HEK293 (cell line): Measurements from ENCODE around the gene RNF123.

Source experiments
- CTCF ChIA-PET: fragments of 350-600 bp; formaldehyde crosslinking; extraction: SDS; loops from one replicate; lab custom pipeline; 2021; ENCODE audit warnings: antibody characterized with exemption; lab: Yijun Ruan, JAX
- POLR2A ChIA-PET: fragments of 300-600 bp; formaldehyde crosslinking; extraction: SDS; loops from one replicate; lab custom pipeline; 2020; ENCODE audit warnings: antibody characterized with exemption, inconsistent platforms; lab: Yijun Ruan, JAX
- H3K27ac ChIP-seq: fragments of 200-500 bp; sonication (Bioruptor generic); 2 replicates; pipeline ENCODE4 v1.5.1; 2014; ENCODE audit warnings: low read depth, low read length, control low read depth, inconsistent platforms; ENCODE audit errors: extremely low read depth
- H3K36me3 ChIP-seq, 2 experiments: fragments of 200-500 bp in 1 of 2; sonication (Bioruptor generic) in 1 of 2; 1 replicate in 1 of 2; 2 replicates in 1 of 2; pipeline ENCODE4 v1.5.1; 2014 to 2017; ENCODE audit warnings: inconsistent platforms in 2 of 2, low read length in 2 of 2; ENCODE audit not compliant: control insufficient read depth in 2 of 2, insufficient read depth in 1 of 2
- H3K4me1 ChIP-seq: fragments of 200-500 bp; sonication (Bioruptor generic); 2 replicates; pipeline ENCODE4 v1.5.1; 2014; ENCODE audit warnings: mild to moderate bottlenecking, low read length, inconsistent platforms; ENCODE audit not compliant: control insufficient read depth, insufficient read depth
- H3K4me3 ChIP-seq: 2 replicates; pipeline ENCODE4 v1.5.1; 2011; ENCODE audit warnings: low read depth, mild to moderate bottlenecking, control low read depth, low read length, moderate library complexity
- H3K9me3 ChIP-seq: fragments of 200-500 bp; sonication (Bioruptor generic); 2 replicates; pipeline ENCODE4 v1.5.1; 2014; ENCODE audit warnings: low read depth, low read length, inconsistent platforms; ENCODE audit not compliant: control insufficient read depth, insufficient read depth
- AEBP2 ChIP-seq: fragments of 450-650 bp; formaldehyde crosslinking; IDR thresholded peaks from 2 replicates; pipeline ENCODE4 v1.5.1; 2016; ENCODE audit warnings: missing biosample characterization, missing genetic modification characterization, borderline replicate concordance
- BCL11B ChIP-seq: fragments of 450-650 bp; formaldehyde crosslinking; IDR thresholded peaks from 2 replicates; pipeline ENCODE4 v1.5.1; 2016; ENCODE audit warnings: low read depth, missing biosample characterization, missing genetic modification characterization
- GLIS2 ChIP-seq: fragments of 450-650 bp; formaldehyde crosslinking; IDR thresholded peaks from 2 replicates; pipeline ENCODE4 v1.5.1; 2016; ENCODE audit warnings: missing biosample characterization, missing genetic modification characterization
- MEIS1 ChIP-seq: sonication (generic); formaldehyde crosslinking; IDR thresholded peaks from 2 replicates; pipeline ENCODE4 v1.8.1; 2022; ENCODE audit warnings: missing genetic modification reagents, mild to moderate bottlenecking, borderline replicate concordance
- PRDM1 ChIP-seq: fragments of 450-650 bp; formaldehyde crosslinking; IDR thresholded peaks from 2 replicates; pipeline ENCODE4; 2016; ENCODE audit warnings: missing biosample characterization, missing genetic modification characterization
- REPIN1 ChIP-seq: fragments of 450-650 bp; formaldehyde crosslinking; IDR thresholded peaks from 2 replicates; pipeline ENCODE4 v1.5.1; 2017; ENCODE audit warnings: missing biosample characterization, missing genetic modification characterization, low read depth
- SETDB1 ChIP-seq: IDR thresholded peaks from one replicate; pipeline ENCODE4 v1.6.1; 2017; ENCODE audit warnings: mild to moderate bottlenecking, low read length, moderate library complexity, mixed read lengths; ENCODE audit not compliant: insufficient read length
- ZEB2 ChIP-seq: fragments of 450-650 bp; formaldehyde crosslinking; IDR thresholded peaks from 2 replicates; pipeline ENCODE4 v1.5.1; 2016; ENCODE audit warnings: missing biosample characterization, missing genetic modification characterization
- ZFP37 ChIP-seq: fragments of 450-650 bp; formaldehyde crosslinking; IDR thresholded peaks from 2 replicates; pipeline ENCODE4 v1.5.1; 2016; ENCODE audit warnings: missing biosample characterization, missing genetic modification characterization
- ZIC2 ChIP-seq: fragments of 450-650 bp; formaldehyde crosslinking; IDR thresholded peaks from 2 replicates; pipeline ENCODE4 v1.5.1; 2016; ENCODE audit warnings: missing biosample characterization, missing genetic modification characterization
- ZNF114 ChIP-seq: fragments of 450-650 bp; formaldehyde crosslinking; IDR thresholded peaks from 2 replicates; pipeline ENCODE4 v1.5.0; 2017; ENCODE audit warnings: missing biosample characterization, missing genetic modification characterization
- ZNF169 ChIP-seq: fragments of 450-650 bp; formaldehyde crosslinking; IDR thresholded peaks from 2 replicates; pipeline ENCODE4 v1.5.1; 2016; ENCODE audit warnings: missing biosample characterization, missing genetic modification characterization
- ZNF2 ChIP-seq: fragments of 450-650 bp; formaldehyde crosslinking; IDR thresholded peaks from 2 replicates; pipeline ENCODE4 v1.5.1; 2016; ENCODE audit warnings: missing biosample characterization, missing genetic modification characterization
- ZNF24 ChIP-seq: fragments of 450-650 bp; formaldehyde crosslinking; IDR thresholded peaks from 2 replicates; pipeline ENCODE4 v1.5.1; 2016; ENCODE audit warnings: missing biosample characterization, missing genetic modification characterization
- ZNF280C ChIP-seq: fragments of 450-650 bp; formaldehyde crosslinking; IDR thresholded peaks from 2 replicates; pipeline ENCODE4 v1.5.1; 2016; ENCODE audit warnings: missing biosample characterization, missing genetic modification characterization
- ZNF311 ChIP-seq: fragments of 450-650 bp; formaldehyde crosslinking; IDR thresholded peaks from 2 replicates; pipeline ENCODE4 v1.5.1; 2017; ENCODE audit warnings: missing biosample characterization, missing genetic modification characterization, borderline replicate concordance
- ZNF366 ChIP-seq: fragments of 450-650 bp; formaldehyde crosslinking; conservative IDR thresholded peaks from 2 replicates; pipeline ENCODE4 v1.5.1; 2016; ENCODE audit warnings: missing biosample characterization, missing genetic modification characterization
- ZNF449 ChIP-seq: fragments of 450-650 bp; formaldehyde crosslinking; IDR thresholded peaks from 2 replicates; pipeline ENCODE4 v1.5.1; 2017; ENCODE audit warnings: missing biosample characterization, mild to moderate bottlenecking, missing genetic modification characterization, moderate library complexity
- ZNF610 ChIP-seq: fragments of 450-650 bp; formaldehyde crosslinking; IDR thresholded peaks from 2 replicates; pipeline ENCODE4 v1.5.1; 2016; ENCODE audit warnings: missing biosample characterization, missing genetic modification characterization, borderline replicate concordance
- ZNF623 ChIP-seq: fragments of 450-650 bp; formaldehyde crosslinking; IDR thresholded peaks from 2 replicates; pipeline ENCODE4 v1.5.1; 2016; ENCODE audit warnings: missing biosample characterization, missing genetic modification characterization
- ZNF692 ChIP-seq: fragments of 450-650 bp; formaldehyde crosslinking; IDR thresholded peaks from 2 replicates; pipeline ENCODE4 v1.5.1; 2016; ENCODE audit warnings: missing biosample characterization, missing genetic modification characterization
- ZSCAN23 ChIP-seq: fragments of 450-650 bp; formaldehyde crosslinking; IDR thresholded peaks from 2 replicates; pipeline ENCODE4 v1.5.1; 2016; ENCODE audit warnings: missing biosample characterization, missing genetic modification characterization
- ZSCAN30 ChIP-seq: fragments of 450-650 bp; IDR thresholded peaks from 2 replicates; pipeline ENCODE4 v1.5.1; 2018; ENCODE audit warnings: missing biosample characterization, mild to moderate bottlenecking, missing genetic modification characterization, moderate library complexity

RNF123 gene

GRCh38 chr3:49668861-49669260 is 20.5 kb upstream of the RNF123 start:
- ChIA-PET POLR2A (interaction anchor here (1.4 kb wide), 1 partner anchor 129 kb away, joined by 6 read pairs; no protein-coding TSS in a partner anchor), CTCF (interaction anchor here (0.6 to 5.1 kb wide), 3 partner anchors 102 to 488 kb away, joined by 4 to 104 read pairs (median 4); no protein-coding TSS in a partner anchor)
- TF ChIP-seq ZIC2 (no peak), AEBP2 (tag by site-specific recombination) (no peak), REPIN1 (tag by site-specific recombination) (no peak), ZNF449 (tag by site-specific recombination) (no peak), ZSCAN30 (tag by site-specific recombination) (no peak), ZEB2 (tag by site-specific recombination) (no peak), ZNF366 (no peak), ZNF114 (tag by site-specific recombination) (no peak), ZNF24 (tag by site-specific recombination) (no peak), ZNF623 (tag by site-specific recombination) (no peak), PRDM1 (tag by site-specific recombination) (no peak)
- no peaks in the 10 kb centered on the region for H3K9me3 ChIP-seq
- no peak overlapping the region for H3K4me3 ChIP-seq
- H3K4me1 ChIP-seq, result no peaks in the 10 kb centered on the region
- no peak overlapping the region for H3K27ac ChIP-seq
- no peaks in the 10 kb centered on the region for H3K36me3 ChIP-seq

- Histone ChIP-seq H3K4me3 (no peak overlapping the region), H3K27ac (no peak overlapping the region), H3K9me3 (no peaks in the 10 kb centered on the region), H3K36me3 (no peaks in the 10 kb centered on the region), H3K4me1 (no peaks in the 10 kb centered on the region)
- ChIA-PET POLR2A (interaction anchor here (1.4 kb wide), 1 partner anchor 130 kb away, joined by 6 read pairs; no protein-coding TSS in a partner anchor), CTCF (interaction anchor here (0.6 to 5.1 kb wide), 5 partner anchors 103 to 488 kb away, joined by 3 to 104 read pairs (median 4); no protein-coding TSS in a partner anchor)
- TF ChIP-seq ZSCAN23 (no peak), ZNF311 (no peak), BCL11B (no peak), ZNF2 (no peak), SETDB1 (no peak), ZNF610 (tag by site-specific recombination) (no peak), ZNF692 (tag by site-specific recombination) (no peak), ZNF169 (tag by site-specific recombination) (no peak), ZFP37 (tag by site-specific recombination) (no peak), MEIS1 (no peak), ZNF280C (no peak), GLIS2 (no peak)
These were observed 20.0 kb upstream of the RNF123 start for GRCh38 chr3:49669352-49669751.
